Measurements from ENCODE around the gene DENR. TPM values are rescaled to one million over a fixed set of nuclear protein-coding genes. Genes with fewer than 3 reads are reported as not detected.
"Not testable (repeated sequence)": the region's sequence is repeated elsewhere in the genome, so short reads cannot be mapped to it uniquely, and the experiment has no call there.

The DENR gene
- total RNA-seq, 4 donors from 2014 or later: 19.5 to 52.1 (median 29.9) TPM

DNA sequence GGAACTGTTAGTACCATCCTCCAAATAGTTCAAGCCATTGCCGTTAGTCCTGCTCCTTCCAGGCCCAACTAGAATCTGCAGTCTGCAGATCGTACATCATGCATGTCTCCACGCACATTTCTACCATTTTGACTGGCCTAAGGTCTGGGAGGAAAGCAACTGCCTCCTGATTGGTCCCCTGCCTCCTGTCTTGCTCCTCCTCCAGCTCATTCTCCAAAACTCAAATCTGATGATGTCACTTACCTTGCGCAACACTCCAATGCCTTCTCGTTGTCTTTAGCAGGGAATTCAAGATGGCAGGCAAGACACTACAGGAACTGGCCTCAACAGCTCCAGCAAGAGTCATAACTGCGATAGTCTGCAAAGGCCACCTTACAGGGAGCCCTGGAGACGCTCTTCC lies 12.3 kb upstream of the DENR start:
- intact Hi-C loops (cut with DNase I): no loop called here
- H3K4me1 ChIP-seq: no peaks in the 10 kb centered on the region
- no peaks in the 10 kb centered on the region for H3K27me3 ChIP-seq
- DNase-seq: no peak
- H3K9me3 ChIP-seq: no peaks in the 10 kb centered on the region
- TF ChIP-seq POLR2A (IDR thresholded peaks at IDR 0.05): no peak
- TF ChIP-seq, protein P1, sequence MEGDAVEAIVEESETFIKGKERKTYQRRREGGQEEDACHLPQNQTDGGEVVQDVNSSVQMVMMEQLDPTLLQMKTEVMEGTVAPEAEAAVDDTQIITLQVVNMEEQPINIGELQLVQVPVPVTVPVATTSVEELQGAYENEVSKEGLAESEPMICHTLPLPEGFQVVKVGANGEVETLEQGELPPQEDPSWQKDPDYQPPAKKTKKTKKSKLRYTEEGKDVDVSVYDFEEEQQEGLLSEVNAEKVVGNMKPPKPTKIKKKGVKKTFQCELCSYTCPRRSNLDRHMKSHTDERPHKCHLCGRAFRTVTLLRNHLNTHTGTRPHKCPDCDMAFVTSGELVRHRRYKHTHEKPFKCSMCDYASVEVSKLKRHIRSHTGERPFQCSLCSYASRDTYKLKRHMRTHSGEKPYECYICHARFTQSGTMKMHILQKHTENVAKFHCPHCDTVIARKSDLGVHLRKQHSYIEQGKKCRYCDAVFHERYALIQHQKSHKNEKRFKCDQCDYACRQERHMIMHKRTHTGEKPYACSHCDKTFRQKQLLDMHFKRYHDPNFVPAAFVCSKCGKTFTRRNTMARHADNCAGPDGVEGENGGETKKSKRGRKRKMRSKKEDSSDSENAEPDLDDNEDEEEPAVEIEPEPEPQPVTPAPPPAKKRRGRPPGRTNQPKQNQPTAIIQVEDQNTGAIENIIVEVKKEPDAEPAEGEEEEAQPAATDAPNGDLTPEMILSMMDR (IDR thresholded peaks at IDR 0.05): no peak
- no peaks in the 10 kb centered on the region for H3K36me3 ChIP-seq
- WGBS, 2 donors: 96 to 97% methylated on average over 7 of the region's 7 CpGs
- no peak overlapping the region for H3K27ac ChIP-seq
- no peak overlapping the region for H3K4me3 ChIP-seq (replicated peaks in 1 of 3)

DNA sequence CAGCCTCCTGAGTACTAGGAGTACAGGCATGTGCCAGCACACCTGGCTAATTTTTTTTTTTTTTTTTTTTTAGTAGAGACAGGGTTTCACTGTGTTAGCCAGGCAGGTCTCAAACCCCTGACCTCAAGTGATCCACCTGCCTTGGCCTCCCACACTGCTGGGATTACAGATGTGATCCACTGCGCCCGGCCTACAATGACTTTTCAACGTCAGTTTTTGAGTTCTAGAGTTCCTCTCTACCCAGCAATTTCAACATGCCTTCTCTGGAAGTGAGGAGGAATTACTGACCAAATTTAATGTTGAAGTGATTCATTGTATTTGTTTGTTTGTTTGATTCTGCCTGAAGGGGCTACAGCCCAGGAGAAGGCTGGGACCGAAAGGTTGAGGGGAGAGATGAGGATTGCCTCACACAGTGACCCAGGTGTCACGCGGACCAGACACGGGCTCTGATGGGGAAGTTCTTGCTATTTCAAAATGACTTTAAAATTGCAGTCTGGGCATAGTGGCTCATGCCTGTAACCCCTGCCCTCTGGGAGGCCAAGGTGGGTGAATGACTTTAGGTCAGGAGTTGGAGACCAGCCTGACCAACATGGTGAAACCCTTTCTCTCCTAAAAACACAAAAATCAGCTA lies 8.6 kb upstream of the DENR start:
- Histone ChIP-seq H3K36me3 (no peaks in the 10 kb centered on the region), H3K27ac (no peak overlapping the region), H3K27me3 (no peaks in the 10 kb centered on the region), H3K4me3 (replicated peaks in 1 of 3) (no peak overlapping the region), H3K4me1 (no peaks in the 10 kb centered on the region), H3K9me3 (no peaks in the 10 kb centered on the region)
- TF ChIP-seq, protein P1 (IDR thresholded peaks at IDR 0.05): no peak
- no peak for TF ChIP-seq POLR2A (IDR thresholded peaks at IDR 0.05)
- WGBS, 2 donors: 95 to 96% methylated on average over 7 of the region's 7 CpGs
- intact Hi-C loops (cut with DNase I): no loop called here
- no peak for DNase-seq

DNA sequence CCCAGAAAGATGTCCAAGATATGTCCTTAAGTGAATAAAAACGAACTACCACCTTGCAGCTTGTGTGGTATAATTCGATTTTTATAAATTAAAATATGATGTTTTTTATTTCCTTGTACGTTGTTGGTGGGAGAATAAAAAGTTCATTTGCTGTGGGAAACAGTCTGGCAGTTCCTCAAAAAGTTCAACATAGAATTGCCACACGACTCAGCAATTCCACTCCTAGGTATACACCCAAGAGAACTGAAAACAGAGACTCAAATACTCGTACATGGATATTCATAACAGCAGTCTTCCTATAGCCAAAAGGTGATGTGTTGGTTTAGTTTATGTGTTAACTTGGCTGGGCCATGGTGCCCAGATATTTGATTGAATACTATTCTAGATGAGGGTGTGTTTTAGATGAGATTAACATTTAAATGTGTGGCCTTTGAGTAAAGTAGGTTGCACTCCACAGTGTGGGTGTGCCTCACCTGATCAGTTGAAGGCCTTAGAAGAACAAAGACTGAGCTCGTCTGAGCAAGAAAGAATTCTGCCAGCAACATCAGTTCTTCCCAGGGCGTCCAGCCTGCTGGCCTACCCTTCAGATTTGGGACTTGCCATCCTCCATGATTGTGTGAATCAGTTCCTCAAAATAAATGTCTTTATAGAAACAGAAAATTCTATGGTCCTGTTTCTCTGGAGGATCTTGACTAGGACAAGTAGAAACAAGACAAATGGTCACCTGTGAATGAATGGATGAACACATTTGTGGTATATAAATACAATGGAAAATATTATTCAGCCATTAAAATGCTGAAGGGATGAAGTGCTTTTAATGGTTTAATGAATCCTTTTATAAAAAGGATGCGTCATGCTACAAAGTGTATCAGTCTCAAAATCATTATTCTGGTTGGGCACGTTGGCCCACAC lies 5.1 kb upstream of the DENR start:
- 86 to 88% methylated on average over 9 of the region's 9 CpGs for WGBS, 2 donors
- Histone ChIP-seq H3K4me1 (peaks cover 0 to 11% of the 10 kb centered on the region in 2 donors), H3K9me3 (no peaks in the 10 kb centered on the region), H3K4me3 (replicated peaks in 1 of 3) (no peak overlapping the region), H3K27me3 (no peaks in the 10 kb centered on the region), H3K36me3 (no peaks in the 10 kb centered on the region), H3K27ac (no peak overlapping the region)
- no peak for DNase-seq
- intact Hi-C loops (cut with DNase I): no loop called here
- TF ChIP-seq, protein P1 (IDR thresholded peaks at IDR 0.05): no peak
- TF ChIP-seq POLR2A (IDR thresholded peaks at IDR 0.05): no peak

DNA sequence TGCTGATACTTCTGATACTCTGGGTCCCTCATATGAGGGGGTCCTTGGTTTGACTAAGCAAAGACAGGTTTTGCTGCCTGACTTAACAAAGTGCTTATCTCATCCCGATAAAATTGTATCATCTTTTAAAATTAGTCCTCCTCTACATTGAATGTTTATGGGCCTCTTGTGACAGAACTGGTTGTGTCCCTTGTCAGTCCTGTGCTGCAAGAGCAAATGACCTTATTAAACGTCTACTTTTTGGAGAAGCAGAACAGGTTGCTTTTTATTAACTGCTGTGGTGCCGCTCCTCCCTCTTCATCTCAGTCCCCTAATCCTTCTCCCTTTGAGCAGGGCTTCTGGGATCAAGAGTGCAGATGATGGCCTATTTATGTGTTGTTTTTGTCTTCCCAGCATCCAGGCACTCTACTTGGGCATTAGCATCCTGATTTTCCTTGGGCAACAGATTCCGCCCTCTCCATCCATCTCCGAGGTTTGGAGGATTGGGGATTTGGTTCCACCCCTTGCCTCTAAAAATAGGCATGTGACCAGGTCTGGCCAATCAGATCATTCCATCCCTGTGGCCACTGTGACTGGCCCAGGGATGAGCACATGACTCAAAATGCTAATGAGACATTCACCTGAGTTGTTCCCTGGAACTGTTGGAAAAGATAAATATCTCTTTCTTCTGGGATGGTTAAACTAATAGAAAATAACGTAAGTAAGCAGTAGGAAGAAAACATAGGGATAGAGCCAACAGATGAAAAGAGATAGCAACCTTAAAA lies 2.9 kb upstream of the DENR start:
- 72 to 76% methylated on average over 6 of the region's 6 CpGs for WGBS, 2 donors
- Histone ChIP-seq H3K4me1 (peaks cover 8 to 19% of the 10 kb centered on the region in 2 donors), H3K9me3 (no peaks in the 10 kb centered on the region), H3K36me3 (no peaks in the 10 kb centered on the region), H3K27me3 (no peaks in the 10 kb centered on the region), H3K27ac (no peak overlapping the region), H3K4me3 (replicated peaks in 1 of 3) (no peak overlapping the region)
- intact Hi-C loops (cut with DNase I): no loop called here
- TF ChIP-seq, protein P1 (IDR thresholded peaks at IDR 0.05): no peak
- no peak for TF ChIP-seq POLR2A (IDR thresholded peaks at IDR 0.05)
- no peak for DNase-seq

DNA sequence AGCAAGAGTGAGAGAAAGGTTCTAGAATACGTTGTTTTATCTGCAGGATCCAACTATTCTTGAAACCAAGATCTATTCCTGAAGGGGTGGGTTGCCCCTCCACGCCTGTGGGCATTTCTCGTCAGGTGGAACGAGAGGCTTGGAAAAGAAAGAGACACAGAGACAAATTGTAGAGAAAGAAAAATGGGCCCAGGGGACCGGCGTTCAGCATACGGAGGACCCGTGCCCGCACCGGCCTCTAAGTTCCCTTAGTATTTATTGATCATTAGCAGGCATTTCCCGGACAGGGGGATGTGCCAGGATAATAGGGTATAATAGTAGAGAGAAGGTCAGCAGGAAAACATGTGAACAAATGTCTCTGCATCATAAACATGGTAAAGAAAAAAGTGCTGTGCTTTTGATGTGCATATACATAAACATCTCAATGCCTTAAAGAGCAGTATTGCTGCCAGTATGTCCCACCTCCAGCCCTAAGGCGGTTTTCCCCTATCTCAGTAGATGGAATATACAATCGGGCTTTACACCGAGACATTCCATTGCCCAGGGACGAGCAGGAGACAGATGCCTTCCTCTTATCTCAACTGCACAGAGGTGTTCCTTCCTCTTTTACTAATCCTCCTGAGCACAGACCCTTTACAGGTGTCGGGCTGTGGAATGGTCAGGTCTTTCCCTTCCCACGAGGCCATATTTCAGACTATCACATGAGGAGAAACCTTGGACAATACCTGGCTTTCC lies 1.7 kb upstream of the DENR start:
- DNase-seq; H3K27me3 ChIP-seq; H3K36me3 ChIP-seq; intact Hi-C loops (cut with DNase I); H3K27ac ChIP-seq; H3K4me3 ChIP-seq (replicated peaks in 1 of 3); H3K9me3 ChIP-seq: not testable (repeated sequence)
- 84% methylated on average over 17 of the region's 17 CpGs for WGBS, 2 donors
- peaks cover 8 to 19% of the 10 kb centered on the region in 2 donors for H3K4me1 ChIP-seq
